ENCODE data around the gene NUP54.

Gene NUP54

DNA sequence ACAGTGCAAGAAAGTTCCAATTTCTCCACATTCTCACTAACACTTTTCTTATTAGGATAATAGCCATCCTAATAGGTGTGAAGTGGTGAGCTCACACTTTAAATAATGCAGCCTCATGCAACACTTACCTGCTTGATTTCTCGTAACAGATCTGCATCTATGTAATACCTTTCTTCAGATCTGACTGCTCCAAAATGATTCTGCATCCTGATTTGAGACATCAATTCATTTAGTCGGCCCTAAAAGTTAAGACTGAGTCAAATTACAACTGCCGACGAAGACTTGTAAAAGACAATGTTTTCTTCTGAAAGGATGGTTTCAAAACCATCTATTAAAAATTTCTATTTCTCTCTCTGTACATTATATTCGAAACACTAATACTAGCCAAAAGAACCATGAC, 30.7 kb downstream of the NUP54 start:
- TF ChIP-seq, protein P1, sequence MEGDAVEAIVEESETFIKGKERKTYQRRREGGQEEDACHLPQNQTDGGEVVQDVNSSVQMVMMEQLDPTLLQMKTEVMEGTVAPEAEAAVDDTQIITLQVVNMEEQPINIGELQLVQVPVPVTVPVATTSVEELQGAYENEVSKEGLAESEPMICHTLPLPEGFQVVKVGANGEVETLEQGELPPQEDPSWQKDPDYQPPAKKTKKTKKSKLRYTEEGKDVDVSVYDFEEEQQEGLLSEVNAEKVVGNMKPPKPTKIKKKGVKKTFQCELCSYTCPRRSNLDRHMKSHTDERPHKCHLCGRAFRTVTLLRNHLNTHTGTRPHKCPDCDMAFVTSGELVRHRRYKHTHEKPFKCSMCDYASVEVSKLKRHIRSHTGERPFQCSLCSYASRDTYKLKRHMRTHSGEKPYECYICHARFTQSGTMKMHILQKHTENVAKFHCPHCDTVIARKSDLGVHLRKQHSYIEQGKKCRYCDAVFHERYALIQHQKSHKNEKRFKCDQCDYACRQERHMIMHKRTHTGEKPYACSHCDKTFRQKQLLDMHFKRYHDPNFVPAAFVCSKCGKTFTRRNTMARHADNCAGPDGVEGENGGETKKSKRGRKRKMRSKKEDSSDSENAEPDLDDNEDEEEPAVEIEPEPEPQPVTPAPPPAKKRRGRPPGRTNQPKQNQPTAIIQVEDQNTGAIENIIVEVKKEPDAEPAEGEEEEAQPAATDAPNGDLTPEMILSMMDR (conservative IDR thresholded peaks at IDR 0.05; ENCODE audit: low read depth, low read length), result no peak
- H3K4me3 ChIP-seq (ENCODE audit: low read depth, low read length), result no peak overlapping the region

DNA sequence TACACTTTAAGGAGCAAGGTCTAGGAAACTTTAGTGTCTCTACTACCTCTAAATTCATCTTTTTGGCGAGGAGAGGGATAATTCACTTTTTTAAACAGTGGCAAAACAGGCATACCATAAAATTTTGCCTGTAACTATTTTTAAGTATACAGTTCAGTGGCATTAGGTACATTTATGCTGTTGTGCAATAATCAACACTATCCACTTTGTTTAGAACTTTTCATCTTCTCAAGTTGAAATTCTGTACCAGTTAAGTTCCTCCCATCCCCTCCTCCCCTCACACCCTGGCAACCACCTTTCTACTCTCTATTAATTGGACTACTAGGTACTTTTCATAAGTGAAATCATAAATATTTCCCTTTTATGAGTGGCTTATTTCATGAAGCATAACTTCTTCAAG, 31.4 kb downstream of the NUP54 start:
- DNase-seq (ENCODE audit: low read depth), result no peak
- no peak overlapping the region for H3K4me3 ChIP-seq (ENCODE audit: low read depth, low read length)
- TF ChIP-seq, protein P1 (conservative IDR thresholded peaks at IDR 0.05; ENCODE audit: low read depth, low read length), result no peak

More for the DNA sequence above, 30.7 kb downstream of the NUP54 start:
- no peak for DNase-seq (ENCODE audit: low read depth)

DNA sequence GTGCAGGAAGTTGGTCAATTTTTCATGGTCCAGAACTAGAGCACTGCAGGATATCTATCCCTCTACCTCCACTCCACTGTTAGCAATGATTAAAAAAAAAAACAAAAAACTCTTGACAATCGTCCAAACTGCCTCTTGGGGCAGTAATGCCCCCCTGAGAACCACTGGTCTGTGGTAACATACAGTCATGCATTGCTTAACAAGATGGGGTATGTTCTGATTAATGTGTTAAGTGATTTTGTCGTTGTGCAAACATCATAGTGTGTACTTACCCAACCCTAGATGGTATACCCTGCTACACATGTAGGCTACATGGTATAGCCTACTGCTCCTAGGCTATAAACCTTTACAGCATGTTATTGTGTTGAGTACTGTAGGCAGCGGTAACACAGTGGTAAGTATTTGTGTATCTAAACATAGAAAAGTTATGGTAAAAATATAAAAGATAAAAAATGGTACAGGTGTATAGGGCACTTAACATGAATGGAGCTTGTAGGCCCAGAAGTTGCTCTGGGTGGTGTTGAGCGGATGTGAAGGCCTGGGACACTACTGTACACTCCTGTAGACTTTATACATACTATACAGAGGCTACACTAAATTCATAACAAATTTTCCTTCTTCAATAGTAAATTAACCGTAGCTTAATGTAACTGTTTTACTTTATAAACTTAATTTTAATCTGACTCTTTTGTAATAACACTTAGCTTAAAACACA, 39.6 kb downstream of the NUP54 start:
- no peak overlapping the region for H3K4me3 ChIP-seq (ENCODE audit: low read depth, low read length)
- TF ChIP-seq, protein P1 (conservative IDR thresholded peaks at IDR 0.05; ENCODE audit: low read depth, low read length), result no peak
- peak; percentile 35 for DNase-seq (ENCODE audit: low read depth)

DNA sequence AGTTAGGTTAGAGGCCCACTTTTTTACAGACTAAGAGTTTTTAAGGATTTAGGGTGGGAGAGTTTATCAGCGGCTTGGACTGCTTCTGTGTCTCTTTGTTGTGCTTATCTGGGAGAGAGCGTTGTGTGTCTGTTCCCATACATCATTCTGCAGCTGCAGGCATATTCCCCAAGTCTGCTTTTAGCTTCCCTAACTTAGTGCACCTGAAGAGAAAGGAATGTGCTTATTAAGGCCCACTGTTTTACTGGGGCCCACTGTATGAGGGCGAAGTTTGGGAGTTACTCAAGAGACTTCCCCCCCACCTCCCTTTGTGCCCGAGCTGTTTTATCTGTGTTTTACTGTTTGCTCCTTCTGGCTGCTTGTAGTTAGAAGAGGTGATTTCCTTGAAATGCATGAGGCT, 41.8 kb downstream of the NUP54 start:
- TF ChIP-seq, protein P1 (conservative IDR thresholded peaks at IDR 0.05; ENCODE audit: low read depth, low read length), result no peak
- DNase-seq (ENCODE audit: low read depth), result no peak
- H3K4me3 ChIP-seq (ENCODE audit: low read depth, low read length), result no peak overlapping the region

DNA sequence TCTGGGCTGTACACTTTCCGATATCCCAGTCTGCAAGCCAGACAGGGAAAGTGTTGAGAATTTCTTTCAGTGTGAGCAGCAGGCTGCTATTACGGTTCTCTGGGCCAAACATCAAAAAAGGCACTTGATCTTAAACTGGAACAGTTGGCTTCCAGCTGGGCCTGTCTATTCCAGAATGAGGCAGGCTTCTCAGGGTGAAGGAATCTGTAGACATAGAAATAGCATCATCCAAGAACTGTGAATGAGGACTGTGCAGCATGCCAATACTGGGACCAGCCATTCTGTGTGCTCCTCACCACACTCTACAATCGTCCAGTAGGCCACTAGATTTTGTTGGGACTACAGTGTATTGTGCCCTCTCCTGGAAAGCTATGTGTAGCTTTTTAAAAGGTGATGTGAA, 42.5 kb downstream of the NUP54 start:
- peak; percentile 43 for DNase-seq (ENCODE audit: low read depth)
- no peak overlapping the region for H3K4me3 ChIP-seq (ENCODE audit: low read depth, low read length)
- TF ChIP-seq, protein P1 (conservative IDR thresholded peaks at IDR 0.05; ENCODE audit: low read depth, low read length), result peak; percentile 13

DNA sequence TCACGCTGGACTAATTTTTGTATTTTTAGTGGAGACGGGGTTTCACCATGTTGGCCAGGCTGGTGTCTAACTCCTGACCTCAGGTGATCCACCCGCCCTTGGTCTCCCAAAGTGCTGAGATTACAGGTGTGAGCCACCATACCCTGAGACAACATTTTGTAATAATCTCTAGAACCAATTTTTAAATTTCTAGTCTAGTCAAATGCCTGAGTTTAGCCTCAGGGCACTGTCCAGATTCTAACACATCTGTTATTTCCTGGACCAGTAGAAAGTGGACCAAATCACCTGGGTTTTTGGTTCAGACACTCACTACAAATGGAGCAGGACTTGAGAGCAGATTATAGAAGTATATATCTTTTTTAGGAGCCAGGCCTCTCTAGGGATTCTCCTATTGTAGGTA, 52.1 kb downstream of the NUP54 start:
- DNase-seq (ENCODE audit: low read depth), result no peak
- no peak overlapping the region for H3K4me3 ChIP-seq (ENCODE audit: low read depth, low read length)
- TF ChIP-seq, protein P1 (conservative IDR thresholded peaks at IDR 0.05; ENCODE audit: low read depth, low read length), result no peak

DNA sequence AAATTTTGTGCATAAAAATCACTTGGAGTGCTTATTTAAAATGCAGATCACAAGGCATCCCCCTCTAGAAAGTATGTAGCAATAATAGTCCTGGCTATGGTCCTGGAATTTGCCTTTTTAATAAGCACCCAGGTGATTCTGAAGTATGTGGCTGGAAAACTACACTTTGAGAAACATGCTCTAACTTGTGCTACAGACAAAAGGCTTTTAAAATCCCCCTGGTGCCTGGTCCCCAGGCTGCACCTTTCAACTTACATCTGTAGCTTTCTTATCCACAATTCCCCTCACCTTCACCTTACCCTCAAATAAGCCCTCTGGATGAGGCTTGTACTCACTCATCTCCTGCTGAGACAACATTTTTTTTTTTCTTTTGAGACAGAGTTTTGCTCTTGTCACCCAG, 52.6 kb downstream of the NUP54 start:
- no peak for DNase-seq (ENCODE audit: low read depth)
- TF ChIP-seq, protein P1 (conservative IDR thresholded peaks at IDR 0.05; ENCODE audit: low read depth, low read length), result no peak
- no peak overlapping the region for H3K4me3 ChIP-seq (ENCODE audit: low read depth, low read length)
